Measurements from ENCODE around the gene WWOX. TPM values are rescaled to one million over a fixed set of nuclear protein-coding genes. Genes with fewer than 3 reads are reported as not detected.

Gene WWOX
- total and polyA plus RNA-seq, 2 of the 13 experiments (the other 11 are each of a cell fraction or from before 2014, with no cell fraction given): 9.1 to 37.4 TPM

- TF ChIP-seq ZNF790 (CRISPR knock-in tag; IDR thresholded peaks at IDR 0.05; ENCODE audit: borderline replicate concordance): no peak
- 0 out of 2 replicates have a peak, but pooled peaks have one; percentile 7 for TF ChIP-seq BCL6 (CRISPR knock-in tag; IDR thresholded peaks at IDR 0.05)
- no peak for TF ChIP-seq ZNF160 (CRISPR knock-in tag; IDR thresholded peaks at IDR 0.05)
- TF ChIP-seq CBX1 (IDR thresholded peaks at IDR 0.05; ENCODE audit: low read depth): no peak
- TF ChIP-seq KAT8 (CRISPR knock-in tag; IDR thresholded peaks at IDR 0.05): no peak
- no peak for TF ChIP-seq ZNF512B (CRISPR knock-in tag; IDR thresholded peaks at IDR 0.05; ENCODE audit: borderline replicate concordance)
- no peak for TF ChIP-seq EZH2 (conservative IDR thresholded peaks at IDR 0.05; ENCODE audit: low read depth, low read length)
- TF ChIP-seq HDAC1 (CRISPR knock-in tag; IDR thresholded peaks at IDR 0.05): peak; percentile 52
- no peak for TF ChIP-seq E2F1 (CRISPR knock-in tag; IDR thresholded peaks at IDR 0.05)
- TF ChIP-seq NFKB2 (CRISPR knock-in tag; IDR thresholded peaks at IDR 0.05; ENCODE audit: borderline replicate concordance): no peak
- no peak for TF ChIP-seq GPBP1L1 (CRISPR knock-in tag; IDR thresholded peaks at IDR 0.05)
- no peak for TF ChIP-seq ATM (IDR thresholded peaks at IDR 0.05; ENCODE audit: borderline replicate concordance)
- no peak for TF ChIP-seq ZHX2 (IDR thresholded peaks at IDR 0.05; ENCODE audit: low read depth)
- no peak for TF ChIP-seq ZHX2 (CRISPR knock-in tag; IDR thresholded peaks at IDR 0.05; ENCODE audit: borderline replicate concordance)
These were observed 885.5 kb downstream of the WWOX start (continued) for GRCh38 chr16:78984887-78985464.
